Measurements from ENCODE around the gene RPS6KA2. TPM values are rescaled to one million over a fixed set of nuclear protein-coding genes. Genes with fewer than 3 reads are reported as not detected.

Gene RPS6KA2
- total and polyA plus RNA-seq, 2 experiments from 2014 or later = 12.5 to 25.3 TPM

GRCh38 chr6:166459906-166460305 is 167.1 kb downstream of the RPS6KA2 start (continued):
- TF ChIP-seq CTCF (conservative IDR thresholded peaks at IDR 0.05; ENCODE audit: low read depth in 2 of 2) = no peak
- no peak for TF ChIP-seq EZH2phosphoT487 (IDR thresholded peaks at IDR 0.05; ENCODE audit: unreplicated experiment)
- no peak for TF ChIP-seq ZNF331 (CRISPR knock-in tag; IDR thresholded peaks at IDR 0.05; ENCODE audit: low read depth)
- TF ChIP-seq EZH2 (IDR thresholded peaks at IDR 0.05; ENCODE audit: low read depth, unreplicated experiment) = no peak
- TF ChIP-seq ZNF462 (CRISPR knock-in tag; IDR thresholded peaks at IDR 0.05) = no peak
- TF ChIP-seq NANOG (IDR thresholded peaks at IDR 0.05; ENCODE audit: borderline replicate concordance) = no peak
- no peak for TF ChIP-seq POLR2AphosphoS5 (IDR thresholded peaks at IDR 0.05; ENCODE audit: low read depth)

DNA sequence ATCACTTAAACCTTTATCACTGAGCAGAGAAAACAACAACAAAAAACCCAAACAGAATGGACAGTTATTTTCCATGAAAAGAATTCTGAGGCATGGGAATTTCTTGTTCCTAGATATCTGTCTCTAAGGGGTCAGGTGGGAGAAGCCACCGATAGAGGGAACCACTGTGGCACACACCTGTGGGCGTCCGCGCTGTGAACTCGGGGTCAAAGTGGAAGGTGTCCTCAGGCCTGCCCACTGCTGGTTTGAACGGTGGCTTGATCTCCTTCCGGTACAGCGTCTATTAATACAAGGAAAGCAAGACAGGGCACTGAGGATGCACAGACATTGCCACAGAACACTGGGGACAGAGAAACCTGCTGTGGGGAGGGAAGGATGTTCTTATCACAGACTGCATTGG is 167.8 kb downstream of the RPS6KA2 start:
- H3K27ac ChIP-seq (ENCODE audit: low read depth) = no peak overlapping the region
- peaks cover 5% of the 10 kb centered on the region for H3K27me3 Mint-ChIP-seq (ENCODE audit: insufficient read depth, low read depth, poor library complexity)
- DNase-seq (ENCODE audit: low spot score) (no peak), ATAC-seq (no peak)
- H3K4me1 Mint-ChIP-seq = peaks cover 9% of the 10 kb centered on the region
- H3K36me3 Mint-ChIP-seq (ENCODE audit: low read depth) = peaks cover 34% of the 10 kb centered on the region
- H3K4me3 ChIP-seq = no peak overlapping the region
- H3K27ac Mint-ChIP-seq = no peak overlapping the region
- no peak overlapping the region for H2AFZ ChIP-seq
- H3K4me3 Mint-ChIP-seq = no peak overlapping the region
- H3K27me3 ChIP-seq (ENCODE audit: insufficient read depth) = no peaks in the 10 kb centered on the region
- H3K9me3 Mint-ChIP-seq = no peaks in the 10 kb centered on the region; the same call in 2 of the 3 replicates
- H4K20me1 ChIP-seq (replicated peaks; ENCODE audit: insufficient read depth) = no peaks in the 10 kb centered on the region
- no peak overlapping the region for H3K4me2 ChIP-seq
- H3K9me2 ChIP-seq (ENCODE audit: insufficient read depth) = no peaks in the 10 kb centered on the region
- H3K4me1 ChIP-seq (ENCODE audit: insufficient read depth) = no peaks in the 10 kb centered on the region
- H3K36me3 ChIP-seq (ENCODE audit: insufficient read depth) = no peaks in the 10 kb centered on the region; the same call in 1 of the 2 replicates
- no peaks in the 10 kb centered on the region for H3F3A ChIP-seq (replicated peaks; ENCODE audit: low read depth)
- no peaks in the 10 kb centered on the region for H3K79me2 ChIP-seq (replicated peaks; ENCODE audit: insufficient read depth)
- TF ChIP-seq JUNB (IDR thresholded peaks at IDR 0.05; ENCODE audit: unreplicated experiment) (no peak), STAT1 (IDR thresholded peaks at IDR 0.05; ENCODE audit: unreplicated experiment) (no peak), POLR2AphosphoS5 (IDR thresholded peaks at IDR 0.05; ENCODE audit: low read depth) (no peak), NANOG (IDR thresholded peaks at IDR 0.05; ENCODE audit: borderline replicate concordance) (no peak), ZNF114 (CRISPR knock-in tag; IDR thresholded peaks at IDR 0.05) (no peak), ZNF331 (CRISPR knock-in tag; IDR thresholded peaks at IDR 0.05; ENCODE audit: low read depth) (no peak)
